Measurements from ENCODE around the gene IGF2R.

IGF2R gene

GRCh38 chr6:159943101-159943632 lies 25.7 kb upstream of the IGF2R start:
- peaks cover 8% of the 10 kb centered on the region for H3K9me3 Mint-ChIP-seq
- no peaks in the 10 kb centered on the region for H3K27me3 Mint-ChIP-seq
- H3K4me1 Mint-ChIP-seq: no peaks in the 10 kb centered on the region
- H3K27ac Mint-ChIP-seq: no peak overlapping the region
- peaks cover 5% of the 10 kb centered on the region for H3K36me3 Mint-ChIP-seq
- no peak overlapping the region for H3K4me3 Mint-ChIP-seq

DNA sequence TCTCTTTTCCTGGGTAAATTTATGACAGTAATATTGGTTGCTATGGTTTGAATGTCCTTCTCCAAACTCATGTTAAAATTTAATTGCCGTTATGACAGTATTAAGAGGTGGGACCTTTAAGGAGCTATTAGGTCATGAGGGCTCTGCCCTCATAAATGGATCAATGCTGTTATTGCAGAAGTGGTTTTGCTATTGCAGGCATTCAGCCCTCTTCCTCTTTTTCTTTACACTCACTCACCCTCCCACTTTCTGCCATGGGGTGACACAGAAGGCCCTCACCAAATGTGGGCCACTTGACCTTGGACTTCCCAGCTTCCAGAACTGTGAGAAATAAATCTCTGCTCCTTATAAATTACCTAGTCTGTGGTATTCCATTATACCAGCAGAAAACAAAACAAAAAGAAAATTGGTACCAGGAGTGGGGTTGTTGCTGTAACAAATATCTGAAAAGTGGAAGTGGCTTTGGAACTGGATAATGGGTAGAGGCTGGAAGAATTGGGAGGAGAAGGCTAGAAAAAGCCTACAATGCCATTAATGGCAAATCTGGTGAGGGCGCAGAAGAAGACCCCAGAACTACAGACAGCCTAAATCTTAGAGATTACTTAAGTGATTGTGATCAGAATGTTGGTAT lies 24.8 kb upstream of the IGF2R start:
- no peaks in the 10 kb centered on the region for H3K27me3 Mint-ChIP-seq
- no peak overlapping the region for H3K27ac Mint-ChIP-seq
- no peaks in the 10 kb centered on the region for H3K4me1 Mint-ChIP-seq
- H3K9me3 Mint-ChIP-seq: peaks cover 8% of the 10 kb centered on the region
- peaks cover 5% of the 10 kb centered on the region for H3K36me3 Mint-ChIP-seq
- no peak overlapping the region for H3K4me3 Mint-ChIP-seq

- Mint-ChIP-seq H3K9me3 (peaks cover 8% of the 10 kb centered on the region), H3K27ac (no peak overlapping the region), H3K4me1 (no peaks in the 10 kb centered on the region), H3K27me3 (no peaks in the 10 kb centered on the region), H3K36me3 (peaks cover 5% of the 10 kb centered on the region), H3K4me3 (no peak overlapping the region)
Measured at GRCh38 chr6:159945801-159946392, 23.0 kb upstream of the IGF2R start.

- H3K9me3 Mint-ChIP-seq: peaks cover 8% of the 10 kb centered on the region
- no peaks in the 10 kb centered on the region for H3K27me3 Mint-ChIP-seq
- H3K36me3 Mint-ChIP-seq: peaks cover 5% of the 10 kb centered on the region
- H3K4me1 Mint-ChIP-seq: no peaks in the 10 kb centered on the region
- H3K27ac Mint-ChIP-seq: no peak overlapping the region
- no peak overlapping the region for H3K4me3 Mint-ChIP-seq
Measured at GRCh38 chr6:159946912-159947311, 22.0 kb upstream of the IGF2R start.

GRCh38 chr6:159948199-159948598 lies 20.7 kb upstream of the IGF2R start:
- Mint-ChIP-seq H3K36me3 (peaks cover 5% of the 10 kb centered on the region), H3K4me3 (no peak overlapping the region), H3K27ac (no peak overlapping the region), H3K4me1 (no peaks in the 10 kb centered on the region), H3K27me3 (peaks cover 2% of the 10 kb centered on the region), H3K9me3 (peaks cover 8% of the 10 kb centered on the region)

GRCh38 chr6:159951772-159952171 lies 17.1 kb upstream of the IGF2R start:
- Mint-ChIP-seq H3K27me3 (peaks cover 2% of the 10 kb centered on the region), H3K27ac (no peak overlapping the region), H3K4me3 (no peak overlapping the region), H3K36me3 (peaks cover 2% of the 10 kb centered on the region), H3K4me1 (peaks cover 4% of the 10 kb centered on the region), H3K9me3 (no peaks in the 10 kb centered on the region)

- H3K4me1 Mint-ChIP-seq: peaks cover 4% of the 10 kb centered on the region
Measured at GRCh38 chr6:159952289-159953005, 16.4 kb upstream of the IGF2R start.

GRCh38 chr6:159953091-159953601 lies 15.7 kb upstream of the IGF2R start:
- H3K27me3 Mint-ChIP-seq: peaks cover 2% of the 10 kb centered on the region
- no peak overlapping the region for H3K27ac Mint-ChIP-seq
- H3K4me1 Mint-ChIP-seq: peaks cover 4% of the 10 kb centered on the region
- H3K9me3 Mint-ChIP-seq: no peaks in the 10 kb centered on the region
- H3K4me3 Mint-ChIP-seq: no peak overlapping the region
- peaks cover 2% of the 10 kb centered on the region for H3K36me3 Mint-ChIP-seq

More at GRCh38 chr6:159952289-159953005, 16.4 kb upstream of the IGF2R start:
- Mint-ChIP-seq H3K27ac (no peak overlapping the region), H3K27me3 (peaks cover 2% of the 10 kb centered on the region), H3K36me3 (peaks cover 2% of the 10 kb centered on the region), H3K9me3 (no peaks in the 10 kb centered on the region), H3K4me3 (no peak overlapping the region)

GRCh38 chr6:159955945-159956361 lies 12.9 kb upstream of the IGF2R start:
- Mint-ChIP-seq H3K27me3 (peaks cover 2% of the 10 kb centered on the region), H3K4me1 (peaks cover 4% of the 10 kb centered on the region), H3K27ac (no peak overlapping the region), H3K4me3 (no peak overlapping the region), H3K9me3 (no peaks in the 10 kb centered on the region), H3K36me3 (peaks cover 2% of the 10 kb centered on the region)

GRCh38 chr6:159957071-159957673 lies 11.7 kb upstream of the IGF2R start:
- Mint-ChIP-seq H3K27ac (no peak overlapping the region), H3K27me3 (peaks cover 1% of the 10 kb centered on the region), H3K36me3 (peaks cover 2% of the 10 kb centered on the region), H3K4me1 (peaks cover 4% of the 10 kb centered on the region), H3K4me3 (no peak overlapping the region), H3K9me3 (no peaks in the 10 kb centered on the region)

GRCh38 chr6:159959165-159959975 lies 9.5 kb upstream of the IGF2R start:
- Mint-ChIP-seq H3K36me3 (peaks cover 2% of the 10 kb centered on the region), H3K27ac (no peak overlapping the region), H3K9me3 (no peaks in the 10 kb centered on the region), H3K4me1 (peaks cover 4% of the 10 kb centered on the region), H3K27me3 (no peaks in the 10 kb centered on the region), H3K4me3 (no peak overlapping the region)

- H3K36me3 Mint-ChIP-seq: peaks cover 2% of the 10 kb centered on the region
- no peaks in the 10 kb centered on the region for H3K9me3 Mint-ChIP-seq
- peaks cover 4% of the 10 kb centered on the region for H3K4me1 Mint-ChIP-seq
- H3K4me3 Mint-ChIP-seq: no peak overlapping the region
- H3K27me3 Mint-ChIP-seq: no peaks in the 10 kb centered on the region
- no peak overlapping the region for H3K27ac Mint-ChIP-seq
Measured at GRCh38 chr6:159959976-159960384, 8.9 kb upstream of the IGF2R start.

DNA sequence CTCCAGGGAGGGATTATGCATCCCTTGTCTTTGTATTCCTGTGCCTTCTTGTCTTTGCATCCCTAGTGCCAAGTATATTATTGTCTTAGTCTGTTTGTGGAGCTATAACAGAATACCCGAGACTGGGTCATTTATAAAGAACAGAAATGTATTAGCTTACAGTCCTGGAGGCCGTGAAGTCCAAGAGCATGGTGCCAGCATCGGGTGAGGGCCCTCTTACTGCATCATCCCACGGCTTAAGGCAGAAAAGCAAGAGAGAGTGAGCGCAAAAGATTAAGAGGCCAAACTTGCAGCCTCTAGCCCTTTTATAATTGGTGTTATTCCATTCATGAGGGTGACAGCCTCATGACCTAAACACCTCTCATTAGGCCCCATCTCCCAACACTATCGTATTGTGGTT lies 8.4 kb upstream of the IGF2R start:
- H3K9me3 Mint-ChIP-seq: no peaks in the 10 kb centered on the region
- no peaks in the 10 kb centered on the region for H3K27me3 Mint-ChIP-seq
- H3K27ac Mint-ChIP-seq: no peak overlapping the region
- no peak overlapping the region for H3K4me3 Mint-ChIP-seq
- peaks cover 4% of the 10 kb centered on the region for H3K4me1 Mint-ChIP-seq
- peaks cover 2% of the 10 kb centered on the region for H3K36me3 Mint-ChIP-seq

DNA sequence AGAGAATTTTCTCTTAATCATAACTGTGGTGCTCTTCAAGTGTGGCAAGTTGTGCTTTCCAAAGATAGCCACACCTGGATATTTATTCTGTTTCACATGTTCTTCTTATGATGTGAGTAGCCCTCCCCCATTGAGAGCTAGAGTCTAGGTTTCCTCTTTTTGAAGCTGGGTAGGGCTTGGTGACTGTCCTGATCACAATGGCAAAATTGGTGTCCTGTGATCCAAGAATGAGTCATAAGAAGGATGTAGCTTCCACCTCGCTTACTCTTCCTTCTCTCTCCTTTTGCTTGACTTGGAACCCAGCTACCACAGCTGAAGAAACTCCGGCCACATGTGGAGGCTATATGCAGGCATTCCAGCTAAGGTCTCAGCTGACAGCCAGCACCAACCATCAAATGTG lies 7.4 kb upstream of the IGF2R start:
- no peak overlapping the region for H3K27ac Mint-ChIP-seq

DNA sequence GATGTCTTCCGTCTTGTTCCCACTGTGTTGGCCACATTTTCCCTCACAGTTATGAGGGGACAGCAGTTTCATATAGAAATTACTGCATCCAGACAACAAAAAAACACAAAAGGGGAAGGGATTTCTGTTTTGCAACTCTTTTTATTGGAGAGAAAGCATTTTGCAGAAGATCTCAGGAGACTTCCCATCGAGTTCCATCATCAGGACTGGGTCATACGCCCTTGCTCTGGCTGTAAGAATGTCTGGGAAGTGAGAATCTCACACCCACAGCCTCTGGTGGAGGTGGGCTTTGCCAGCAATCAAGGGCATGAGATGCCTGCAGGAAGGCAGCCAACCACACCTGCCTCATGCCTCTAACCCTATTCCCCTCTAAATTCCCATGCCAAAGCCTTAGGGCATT lies 5.8 kb upstream of the IGF2R start:
- no peak overlapping the region for H3K27ac Mint-ChIP-seq
- no peaks in the 10 kb centered on the region for H3K27me3 Mint-ChIP-seq
- H3K9me3 Mint-ChIP-seq: no peaks in the 10 kb centered on the region
- peaks cover 4% of the 10 kb centered on the region for H3K4me1 Mint-ChIP-seq
- no peaks in the 10 kb centered on the region for H3K36me3 Mint-ChIP-seq
- H3K4me3 Mint-ChIP-seq: no peak overlapping the region

More for the DNA sequence above, 7.4 kb upstream of the IGF2R start:
- H3K9me3 Mint-ChIP-seq: no peaks in the 10 kb centered on the region
- no peak overlapping the region for H3K4me3 Mint-ChIP-seq
- H3K4me1 Mint-ChIP-seq: no peaks in the 10 kb centered on the region
- no peaks in the 10 kb centered on the region for H3K36me3 Mint-ChIP-seq
- no peaks in the 10 kb centered on the region for H3K27me3 Mint-ChIP-seq
